ENCODE measurements around the gene TGIF1. TPM values are rescaled to one million over a fixed set of nuclear protein-coding genes. Genes with fewer than 3 reads are reported as not detected.

Gene TGIF1
- total and polyA plus RNA-seq, 2 of the 4 experiments (the other 2 are of a cell fraction), result 62.1 to 118 TPM

DNA sequence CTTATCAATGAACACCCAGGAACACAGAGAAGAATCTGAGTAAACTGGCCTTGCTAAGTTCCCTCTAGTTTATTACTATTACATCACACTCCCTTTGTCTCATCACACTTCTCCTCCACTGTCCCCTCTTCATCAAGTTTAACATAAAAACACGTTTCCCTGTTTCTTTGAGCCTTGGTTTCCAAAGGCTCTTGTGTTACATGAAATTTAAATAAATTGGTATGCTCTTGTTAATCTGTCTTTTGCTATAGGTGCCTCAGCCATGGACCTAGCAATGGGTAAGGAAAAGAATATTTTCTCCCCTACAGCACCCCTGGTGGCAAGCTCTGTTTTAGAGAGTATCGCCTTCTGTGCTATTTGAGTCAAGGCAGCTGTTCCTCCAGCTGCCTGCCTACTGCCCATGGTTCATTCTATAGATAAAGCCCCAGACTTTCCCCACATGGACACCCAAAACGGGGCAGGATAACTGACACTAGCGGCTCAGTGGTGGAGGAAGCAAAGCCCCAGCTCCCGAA is 31.8 kb downstream of the TGIF1 start:
- no peak overlapping the region for H3K27ac ChIP-seq (ENCODE audit: insufficient read depth, low read length)
- no peaks in the 10 kb centered on the region for H3K9me1 ChIP-seq (ENCODE audit: insufficient read depth, low read length)
- no peaks in the 10 kb centered on the region for H3K79me1 ChIP-seq (ENCODE audit: low read depth in 1 of 2, low read length in 2 of 2)
- ATAC-seq (ENCODE audit: low read depth) (peak; percentile 94), DNase-seq (peak; percentile 38)
- in situ Hi-C loops (cut with MboI; ENCODE audit: low sequenced_read_pairs) (no loop called here), dilution Hi-C loops (cut with HindIII; ENCODE audit: low sequenced_read_pairs, unreplicated experiment) (no loop called here), intact Hi-C loops (cut with micrococcal nuclease) (no loop called here)
- no peak overlapping the region for H2AK5ac ChIP-seq (ENCODE audit: low read depth, low read length)
- H3K56ac ChIP-seq (ENCODE audit: extremely low read depth, insufficient read depth, low read length), result no peak overlapping the region
- no peak overlapping the region for H4K5ac ChIP-seq (ENCODE audit: low read depth, low read length)
- no peaks in the 10 kb centered on the region for H3K9me3 ChIP-seq (ENCODE audit: control insufficient read depth, insufficient read depth, low read length)
- H3K4me2 ChIP-seq (ENCODE audit: low read depth, low read length), result peak overlapping the region; percentile 13; the same call in 1 of the 2 replicates
- no peak overlapping the region for H2BK20ac ChIP-seq (ENCODE audit: low read depth, low read length)
- H2BK120ac ChIP-seq (ENCODE audit: low read depth, low read length), result no peak overlapping the region
- H2BK15ac ChIP-seq (ENCODE audit: low read depth, low read length), result no peak overlapping the region
- no peaks in the 10 kb centered on the region; the same call in 1 of the 2 replicates for H3K4me1 ChIP-seq (ENCODE audit: control insufficient read depth, insufficient read depth, low read length)
- no peak overlapping the region for H4K8ac ChIP-seq (ENCODE audit: low read depth in 2 of 2, low read length in 2 of 2)
- no peaks in the 10 kb centered on the region for H3K27me3 ChIP-seq (ENCODE audit: control insufficient read depth, insufficient read depth, low read length)
- no peaks in the 10 kb centered on the region for H4K20me1 ChIP-seq (ENCODE audit: insufficient read depth, low read length)
- H2AK9ac ChIP-seq (replicated peaks; ENCODE audit: low read depth, low read length, poor library complexity), result no peak overlapping the region
- H3K4me3 ChIP-seq (ENCODE audit: insufficient read depth, low read depth, low read length), result no peak overlapping the region
- no peak overlapping the region for H3K9ac ChIP-seq (ENCODE audit: low read depth, low read length)
- WGBS, 2 experiments (ENCODE audit: extremely low coverage in 2 of 2, insufficient read length in 1 of 2), result no CpG with 5 or more reads among the region's 5 CpGs
- no peak overlapping the region for H3K4ac ChIP-seq (ENCODE audit: low read depth, low read length)
- H3K18ac ChIP-seq (ENCODE audit: low read depth, low read length), result no peak overlapping the region
- H3K23ac ChIP-seq (ENCODE audit: low read depth, low read length), result no peak overlapping the region
- no peak overlapping the region for H3K14ac ChIP-seq (replicated peaks; ENCODE audit: low read depth, low read length)
- no peaks in the 10 kb centered on the region for H3K36me3 ChIP-seq (ENCODE audit: control insufficient read depth, insufficient read depth, low read length)
- ChIA-PET CTCF (interaction anchor here (0.6 to 1.6 kb wide), 9 partner anchors 10 to 408 kb away, joined by 3 to 5 read pairs (median 3); no protein-coding TSS in a partner anchor), POLR2A (ENCODE audit: unreplicated experiment) (no interaction called here)
- no peak overlapping the region for H2AFZ ChIP-seq (replicated peaks; ENCODE audit: low read length, poor library complexity)
- no peak overlapping the region for H4K91ac ChIP-seq (ENCODE audit: insufficient read depth, low read depth, low read length)
- no peak for TF ChIP-seq BHLHE40 (IDR thresholded peaks at IDR 0.05; ENCODE audit: low read depth, low read length)
- TF ChIP-seq SMC3 (IDR thresholded peaks at IDR 0.05; ENCODE audit: low read depth, low read length), result no peak
- TF ChIP-seq RCOR1 (IDR thresholded peaks at IDR 0.05; ENCODE audit: insufficient replicate concordance, low read length), result no peak
- no peak for TF ChIP-seq MXI1 (IDR thresholded peaks at IDR 0.05; ENCODE audit: borderline replicate concordance, low read depth, low read length)
- TF ChIP-seq, protein P1, sequence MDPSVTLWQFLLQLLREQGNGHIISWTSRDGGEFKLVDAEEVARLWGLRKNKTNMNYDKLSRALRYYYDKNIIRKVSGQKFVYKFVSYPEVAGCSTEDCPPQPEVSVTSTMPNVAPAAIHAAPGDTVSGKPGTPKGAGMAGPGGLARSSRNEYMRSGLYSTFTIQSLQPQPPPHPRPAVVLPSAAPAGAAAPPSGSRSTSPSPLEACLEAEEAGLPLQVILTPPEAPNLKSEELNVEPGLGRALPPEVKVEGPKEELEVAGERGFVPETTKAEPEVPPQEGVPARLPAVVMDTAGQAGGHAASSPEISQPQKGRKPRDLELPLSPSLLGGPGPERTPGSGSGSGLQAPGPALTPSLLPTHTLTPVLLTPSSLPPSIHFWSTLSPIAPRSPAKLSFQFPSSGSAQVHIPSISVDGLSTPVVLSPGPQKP (IDR thresholded peaks at IDR 0.05; ENCODE audit: borderline replicate concordance, low read depth, low read length), result no peak
- TF ChIP-seq RAD21 (IDR thresholded peaks at IDR 0.05; ENCODE audit: low read length), result peak; percentile 39
- TF ChIP-seq MAZ (IDR thresholded peaks at IDR 0.05; ENCODE audit: borderline replicate concordance, low read depth, low read length), result no peak
- TF ChIP-seq, protein P2, sequence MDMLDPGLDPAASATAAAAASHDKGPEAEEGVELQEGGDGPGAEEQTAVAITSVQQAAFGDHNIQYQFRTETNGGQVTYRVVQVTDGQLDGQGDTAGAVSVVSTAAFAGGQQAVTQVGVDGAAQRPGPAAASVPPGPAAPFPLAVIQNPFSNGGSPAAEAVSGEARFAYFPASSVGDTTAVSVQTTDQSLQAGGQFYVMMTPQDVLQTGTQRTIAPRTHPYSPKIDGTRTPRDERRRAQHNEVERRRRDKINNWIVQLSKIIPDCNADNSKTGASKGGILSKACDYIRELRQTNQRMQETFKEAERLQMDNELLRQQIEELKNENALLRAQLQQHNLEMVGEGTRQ (IDR thresholded peaks at IDR 0.05; ENCODE audit: low read depth, low read length), result no peak
- TF ChIP-seq FOS (IDR thresholded peaks at IDR 0.05; ENCODE audit: low read depth, low read length), result no peak
- TF ChIP-seq MAFK (IDR thresholded peaks at IDR 0.05; ENCODE audit: low read depth, low read length), result no peak
- TF ChIP-seq POLR2A (IDR thresholded peaks at IDR 0.05; ENCODE audit: low read depth, low read length), result no peak
- no peak for TF ChIP-seq CHD1 (IDR thresholded peaks at IDR 0.05; ENCODE audit: low read depth, low read length)
- TF ChIP-seq CTCF (conservative IDR thresholded peaks at IDR 0.05; ENCODE audit: low read depth, low read length), result peak; percentile 59
- no peak overlapping the region for H2BK5ac ChIP-seq (ENCODE audit: low read depth, low read length, poor library complexity, severe bottlenecking)
- BruUV-seq (replicated peaks), result no TSS peak

Data from IMR-90 (cell line).